Muscle layer of colon (tissue), 2 donors: ENCODE data around the gene AUTS2.

Experiments
- H3K27ac ChIP-seq: one replicate; pipeline ENCODE4 v1.7.0; 2013; ENCODE audit warnings: low read depth, mild to moderate bottlenecking, low read length, moderate library complexity
- H3K27me3 ChIP-seq, 2 donors: one replicate each; pipeline ENCODE4 v1.7.0; 2013; ENCODE audit warnings: low read length in 2 of 2, mild to moderate bottlenecking in 2 of 2; ENCODE audit not compliant: insufficient read depth in 2 of 2, control insufficient read depth in 1 of 2
- H3K36me3 ChIP-seq: one replicate; pipeline ENCODE4 v1.7.0; 2013; ENCODE audit warnings: mild to moderate bottlenecking, low read length; ENCODE audit not compliant: insufficient read depth
- H3K4me1 ChIP-seq: one replicate; pipeline ENCODE4 v1.7.0; 2013; ENCODE audit warnings: mild to moderate bottlenecking, low read length; ENCODE audit not compliant: insufficient read depth
- H3K4me3 ChIP-seq, 2 donors: one replicate each; pipeline ENCODE4 v1.7.0; 2013; ENCODE audit warnings: low read length in 2 of 2, low read depth in 1 of 2, mild to moderate bottlenecking in 1 of 2, moderate library complexity in 1 of 2
- H3K9ac ChIP-seq: one replicate; pipeline ENCODE4 v1.7.0; 2013; ENCODE audit warnings: low read length
- H3K9me3 ChIP-seq: one replicate; pipeline ENCODE4 v1.7.0; 2013; ENCODE audit warnings: mild to moderate bottlenecking, low read length
- donor health status: abdominal sarcoma.
- donor health status: Adenocarcinoma of cecum.

AUTS2 gene

GRCh38 chr7:70325509-70326101, 727.3 kb downstream of the AUTS2 start:
- H3K4me1 ChIP-seq = no peaks in the 10 kb centered on the region
- H3K9ac ChIP-seq = no peak overlapping the region
- H3K27ac ChIP-seq = no peak overlapping the region
- no peak overlapping the region for H3K4me3 ChIP-seq
- no peaks in the 10 kb centered on the region for H3K36me3 ChIP-seq
- no peaks in the 10 kb centered on the region for H3K27me3 ChIP-seq
- H3K9me3 ChIP-seq = no peaks in the 10 kb centered on the region

- Histone ChIP-seq H3K4me1 (no peaks in the 10 kb centered on the region), H3K4me3 (no peak overlapping the region), H3K9ac (no peak overlapping the region), H3K27me3 (no peaks in the 10 kb centered on the region), H3K27ac (no peak overlapping the region), H3K9me3 (no peaks in the 10 kb centered on the region), H3K36me3 (no peaks in the 10 kb centered on the region)
These were observed 736.0 kb downstream of the AUTS2 start for GRCh38 chr7:70334295-70334694.

GRCh38 chr7:70334871-70335270, 736.6 kb downstream of the AUTS2 start:
- no peak overlapping the region for H3K4me3 ChIP-seq
- H3K27me3 ChIP-seq = no peaks in the 10 kb centered on the region
- H3K4me1 ChIP-seq = no peaks in the 10 kb centered on the region
- no peak overlapping the region for H3K9ac ChIP-seq
- no peak overlapping the region for H3K27ac ChIP-seq
- H3K9me3 ChIP-seq = no peaks in the 10 kb centered on the region
- no peaks in the 10 kb centered on the region for H3K36me3 ChIP-seq

- Histone ChIP-seq H3K27ac (no peak overlapping the region), H3K9me3 (no peaks in the 10 kb centered on the region), H3K36me3 (no peaks in the 10 kb centered on the region), H3K27me3 (no peaks in the 10 kb centered on the region), H3K4me3 (no peak overlapping the region), H3K4me1 (no peaks in the 10 kb centered on the region), H3K9ac (no peak overlapping the region)
These were observed 738.3 kb downstream of the AUTS2 start for GRCh38 chr7:70336536-70336935.

- Histone ChIP-seq H3K27ac (no peak overlapping the region), H3K27me3 (no peaks in the 10 kb centered on the region), H3K9ac (no peak overlapping the region), H3K4me3 (no peak overlapping the region), H3K36me3 (no peaks in the 10 kb centered on the region), H3K4me1 (no peaks in the 10 kb centered on the region), H3K9me3 (no peaks in the 10 kb centered on the region)
These were observed 739.7 kb downstream of the AUTS2 start for GRCh38 chr7:70338015-70338414.

- Histone ChIP-seq H3K27ac (no peak overlapping the region), H3K9me3 (no peaks in the 10 kb centered on the region), H3K9ac (no peak overlapping the region), H3K36me3 (no peaks in the 10 kb centered on the region), H3K4me1 (no peaks in the 10 kb centered on the region), H3K4me3 (no peak overlapping the region), H3K27me3 (no peaks in the 10 kb centered on the region)
These were observed 742.0 kb downstream of the AUTS2 start for GRCh38 chr7:70340236-70340635.

GRCh38 chr7:70341446-70341845, 743.2 kb downstream of the AUTS2 start:
- H3K27me3 ChIP-seq = no peaks in the 10 kb centered on the region
- H3K4me1 ChIP-seq = no peaks in the 10 kb centered on the region
- no peak overlapping the region for H3K9ac ChIP-seq
- no peak overlapping the region for H3K4me3 ChIP-seq
- H3K9me3 ChIP-seq = no peaks in the 10 kb centered on the region
- no peak overlapping the region for H3K27ac ChIP-seq
- H3K36me3 ChIP-seq = no peaks in the 10 kb centered on the region

- Histone ChIP-seq H3K4me1 (no peaks in the 10 kb centered on the region), H3K9ac (no peak overlapping the region), H3K36me3 (no peaks in the 10 kb centered on the region), H3K9me3 (no peaks in the 10 kb centered on the region), H3K4me3 (no peak overlapping the region), H3K27ac (no peak overlapping the region), H3K27me3 (no peaks in the 10 kb centered on the region)
These were observed 745.2 kb downstream of the AUTS2 start for GRCh38 chr7:70343519-70343918.

- H3K9me3 ChIP-seq = no peaks in the 10 kb centered on the region
- H3K27me3 ChIP-seq = no peaks in the 10 kb centered on the region
- H3K36me3 ChIP-seq = no peaks in the 10 kb centered on the region
- H3K27ac ChIP-seq = no peak overlapping the region
- no peaks in the 10 kb centered on the region for H3K4me1 ChIP-seq
- no peak overlapping the region for H3K9ac ChIP-seq
- H3K4me3 ChIP-seq = no peak overlapping the region
These were observed 746.5 kb downstream of the AUTS2 start for GRCh38 chr7:70344726-70345125.

GRCh38 chr7:70346844-70347462, 748.7 kb downstream of the AUTS2 start:
- H3K9me3 ChIP-seq = no peaks in the 10 kb centered on the region
- H3K27ac ChIP-seq = no peak overlapping the region
- H3K36me3 ChIP-seq = no peaks in the 10 kb centered on the region
- H3K27me3 ChIP-seq = no peaks in the 10 kb centered on the region
- no peaks in the 10 kb centered on the region for H3K4me1 ChIP-seq
- H3K4me3 ChIP-seq = no peak overlapping the region
- no peak overlapping the region for H3K9ac ChIP-seq

- Histone ChIP-seq H3K36me3 (no peaks in the 10 kb centered on the region), H3K4me1 (peaks cover 6% of the 10 kb centered on the region), H3K9ac (no peak overlapping the region), H3K27me3 (no peaks in the 10 kb centered on the region), H3K4me3 (no peak overlapping the region), H3K27ac (no peak overlapping the region), H3K9me3 (no peaks in the 10 kb centered on the region)
These were observed 749.4 kb downstream of the AUTS2 start for GRCh38 chr7:70347463-70348254.
